ENCODE data around the gene PPM1J. TPM values are rescaled to one million over a fixed set of nuclear protein-coding genes. Genes with fewer than 3 reads are reported as not detected.
A peak's percentile ranks its signal among the peaks of the same experiment; 100 is the strongest.

Gene PPM1J
- total and polyA plus RNA-seq, 9 of the 15 experiments (the other 6 are each of a cell fraction or from before 2014, with no cell fraction given), result 0.25 to 10.5 (median 4.2) TPM

GRCh38 chr1:112716133-112716720 lies 1.1 kb upstream of the PPM1J start (continued):
- TF ChIP-seq, protein P1, sequence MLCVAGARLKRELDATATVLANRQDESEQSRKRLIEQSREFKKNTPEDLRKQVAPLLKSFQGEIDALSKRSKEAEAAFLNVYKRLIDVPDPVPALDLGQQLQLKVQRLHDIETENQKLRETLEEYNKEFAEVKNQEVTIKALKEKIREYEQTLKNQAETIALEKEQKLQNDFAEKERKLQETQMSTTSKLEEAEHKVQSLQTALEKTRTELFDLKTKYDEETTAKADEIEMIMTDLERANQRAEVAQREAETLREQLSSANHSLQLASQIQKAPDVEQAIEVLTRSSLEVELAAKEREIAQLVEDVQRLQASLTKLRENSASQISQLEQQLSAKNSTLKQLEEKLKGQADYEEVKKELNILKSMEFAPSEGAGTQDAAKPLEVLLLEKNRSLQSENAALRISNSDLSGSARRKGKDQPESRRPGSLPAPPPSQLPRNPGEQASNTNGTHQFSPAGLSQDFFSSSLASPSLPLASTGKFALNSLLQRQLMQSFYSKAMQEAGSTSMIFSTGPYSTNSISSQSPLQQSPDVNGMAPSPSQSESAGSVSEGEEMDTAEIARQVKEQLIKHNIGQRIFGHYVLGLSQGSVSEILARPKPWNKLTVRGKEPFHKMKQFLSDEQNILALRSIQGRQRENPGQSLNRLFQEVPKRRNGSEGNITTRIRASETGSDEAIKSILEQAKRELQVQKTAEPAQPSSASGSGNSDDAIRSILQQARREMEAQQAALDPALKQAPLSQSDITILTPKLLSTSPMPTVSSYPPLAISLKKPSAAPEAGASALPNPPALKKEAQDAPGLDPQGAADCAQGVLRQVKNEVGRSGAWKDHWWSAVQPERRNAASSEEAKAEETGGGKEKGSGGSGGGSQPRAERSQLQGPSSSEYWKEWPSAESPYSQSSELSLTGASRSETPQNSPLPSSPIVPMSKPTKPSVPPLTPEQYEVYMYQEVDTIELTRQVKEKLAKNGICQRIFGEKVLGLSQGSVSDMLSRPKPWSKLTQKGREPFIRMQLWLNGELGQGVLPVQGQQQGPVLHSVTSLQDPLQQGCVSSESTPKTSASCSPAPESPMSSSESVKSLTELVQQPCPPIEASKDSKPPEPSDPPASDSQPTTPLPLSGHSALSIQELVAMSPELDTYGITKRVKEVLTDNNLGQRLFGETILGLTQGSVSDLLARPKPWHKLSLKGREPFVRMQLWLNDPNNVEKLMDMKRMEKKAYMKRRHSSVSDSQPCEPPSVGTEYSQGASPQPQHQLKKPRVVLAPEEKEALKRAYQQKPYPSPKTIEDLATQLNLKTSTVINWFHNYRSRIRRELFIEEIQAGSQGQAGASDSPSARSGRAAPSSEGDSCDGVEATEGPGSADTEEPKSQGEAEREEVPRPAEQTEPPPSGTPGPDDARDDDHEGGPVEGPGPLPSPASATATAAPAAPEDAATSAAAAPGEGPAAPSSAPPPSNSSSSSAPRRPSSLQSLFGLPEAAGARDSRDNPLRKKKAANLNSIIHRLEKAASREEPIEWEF (CRISPR knock-in tag; IDR thresholded peaks at IDR 0.05), result no peak
- TF ChIP-seq SMARCB1 (IDR thresholded peaks at IDR 0.05; ENCODE audit: insufficient read length, low read depth) (no peak), NCOR1 (IDR thresholded peaks at IDR 0.05) (no peak), GABPB1 (CRISPR knock-in tag; IDR thresholded peaks at IDR 0.05) (peak; percentile 59; the same call in 1 of the 2 replicates), NFE2 (IDR thresholded peaks at IDR 0.05; ENCODE audit: low read depth) (no peak), MCM7 (IDR thresholded peaks at IDR 0.05) (no peak), TEAD1 (CRISPR knock-in tag; IDR thresholded peaks at IDR 0.05) (peak; percentile 70 to 94; a peak in 3 of 4 replicates), ZBTB7A (IDR thresholded peaks at IDR 0.05; ENCODE audit: borderline replicate concordance, control insufficient read depth, low read depth, low read length) (no peak), TCF7L2 (IDR thresholded peaks at IDR 0.05; ENCODE audit: low read depth, low read length) (no peak), ZNF668 (CRISPR knock-in tag; IDR thresholded peaks at IDR 0.05) (no peak), CHD7 (IDR thresholded peaks at IDR 0.05; ENCODE audit: low read depth, low read length) (no peak)
